Ishikawa (cell line): Measurements from ENCODE around the gene PPOX.
A peak's percentile ranks its signal among the peaks of the same experiment; 100 is the strongest.

Experiments
- CEBPB ChIP-seq: IDR thresholded peaks from 2 replicates; pipeline ENCODE4 v1.6.1; 2012
- CREB1 ChIP-seq: IDR thresholded peaks from 2 replicates; pipeline ENCODE4 v1.6.1; 2012; ENCODE audit warnings: low read depth
- EGR1 ChIP-seq: IDR thresholded peaks from 2 replicates; pipeline ENCODE4 v1.6.1; 2012
- EP300 ChIP-seq: IDR thresholded peaks from 2 replicates; pipeline ENCODE4 v1.6.1; 2012; ENCODE audit warnings: borderline replicate concordance
- FOXM1 ChIP-seq: IDR thresholded peaks from 2 replicates; pipeline ENCODE4 v1.6.1; 2012; ENCODE audit warnings: low read depth, borderline replicate concordance
- MAX ChIP-seq: IDR thresholded peaks from 2 replicates; pipeline ENCODE4 v1.6.1; 2012
- NFIC ChIP-seq: IDR thresholded peaks from 2 replicates; pipeline ENCODE4 v1.6.1; 2012
- RAD21 ChIP-seq: IDR thresholded peaks from 2 replicates; pipeline ENCODE4 v1.6.1; 2012; ENCODE audit warnings: low read depth
- TAF1 ChIP-seq: IDR thresholded peaks from 2 replicates; pipeline ENCODE4 v1.6.1; 2012; ENCODE audit warnings: low read depth, mild to moderate bottlenecking
- TCF12 ChIP-seq: IDR thresholded peaks from 2 replicates; pipeline ENCODE4 v1.6.1; 2012; ENCODE audit warnings: low read depth
- TEAD4 ChIP-seq: IDR thresholded peaks from 2 replicates; pipeline ENCODE4 v1.6.1; 2012
- USF1 ChIP-seq: IDR thresholded peaks from 2 replicates; pipeline ENCODE4 v1.6.1; 2012
- YY1 ChIP-seq: IDR thresholded peaks from 2 replicates; pipeline ENCODE4 v1.6.1; 2012; ENCODE audit warnings: low read depth
- ZBTB7A ChIP-seq: IDR thresholded peaks from 2 replicates; pipeline ENCODE4 v1.6.1; 2012; ENCODE audit warnings: low read depth
- TF ChIP-seq, protein P1 (sequence below): IDR thresholded peaks from 2 replicates; pipeline ENCODE4 v1.6.1; 2012; ENCODE audit warnings: low read depth, mild to moderate bottlenecking

PPOX gene

GRCh38 chr1:161158316-161159010 lies 7.8 kb upstream of the PPOX start:
- no peak for TF ChIP-seq NFIC

GRCh38 chr1:161159087-161159912 lies 6.9 kb upstream of the PPOX start, which contains the start of gene USP21:
USP21 (plus strand) TSS chr1:161159500; CDS start chr1:161160641, 1,141 bp downstream.
- TF ChIP-seq EP300 (0 out of 2 replicates have a peak, but pooled peaks have one; percentile 22), TCF12 (peak; percentile 62), EGR1 (no peak), CREB1 (no peak), FOXM1 (no peak), YY1 (peak; percentile 97), ZBTB7A (no peak), TAF1 (peak; percentile 100), MAX (peak; percentile 12)

- TF ChIP-seq TCF12 (no peak), TEAD4 (no peak), ZBTB7A (no peak), MAX (no peak), YY1 (no peak), TAF1 (no peak), CEBPB (no peak), CREB1 (no peak), RAD21 (no peak), NFIC (no peak), EP300 (no peak), USF1 (no peak), FOXM1 (no peak), EGR1 (no peak)
- TF ChIP-seq, protein P1, sequence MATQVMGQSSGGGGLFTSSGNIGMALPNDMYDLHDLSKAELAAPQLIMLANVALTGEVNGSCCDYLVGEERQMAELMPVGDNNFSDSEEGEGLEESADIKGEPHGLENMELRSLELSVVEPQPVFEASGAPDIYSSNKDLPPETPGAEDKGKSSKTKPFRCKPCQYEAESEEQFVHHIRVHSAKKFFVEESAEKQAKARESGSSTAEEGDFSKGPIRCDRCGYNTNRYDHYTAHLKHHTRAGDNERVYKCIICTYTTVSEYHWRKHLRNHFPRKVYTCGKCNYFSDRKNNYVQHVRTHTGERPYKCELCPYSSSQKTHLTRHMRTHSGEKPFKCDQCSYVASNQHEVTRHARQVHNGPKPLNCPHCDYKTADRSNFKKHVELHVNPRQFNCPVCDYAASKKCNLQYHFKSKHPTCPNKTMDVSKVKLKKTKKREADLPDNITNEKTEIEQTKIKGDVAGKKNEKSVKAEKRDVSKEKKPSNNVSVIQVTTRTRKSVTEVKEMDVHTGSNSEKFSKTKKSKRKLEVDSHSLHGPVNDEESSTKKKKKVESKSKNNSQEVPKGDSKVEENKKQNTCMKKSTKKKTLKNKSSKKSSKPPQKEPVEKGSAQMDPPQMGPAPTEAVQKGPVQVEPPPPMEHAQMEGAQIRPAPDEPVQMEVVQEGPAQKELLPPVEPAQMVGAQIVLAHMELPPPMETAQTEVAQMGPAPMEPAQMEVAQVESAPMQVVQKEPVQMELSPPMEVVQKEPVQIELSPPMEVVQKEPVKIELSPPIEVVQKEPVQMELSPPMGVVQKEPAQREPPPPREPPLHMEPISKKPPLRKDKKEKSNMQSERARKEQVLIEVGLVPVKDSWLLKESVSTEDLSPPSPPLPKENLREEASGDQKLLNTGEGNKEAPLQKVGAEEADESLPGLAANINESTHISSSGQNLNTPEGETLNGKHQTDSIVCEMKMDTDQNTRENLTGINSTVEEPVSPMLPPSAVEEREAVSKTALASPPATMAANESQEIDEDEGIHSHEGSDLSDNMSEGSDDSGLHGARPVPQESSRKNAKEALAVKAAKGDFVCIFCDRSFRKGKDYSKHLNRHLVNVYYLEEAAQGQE, result no peak
These were observed 6.3 kb upstream of the PPOX start for GRCh38 chr1:161159913-161160243.

GRCh38 chr1:161160671-161161145 lies 5.5 kb upstream of the PPOX start:
- TF ChIP-seq NFIC, result no peak
- no peak for TF ChIP-seq EP300
- TF ChIP-seq CEBPB, result no peak
- no peak for TF ChIP-seq FOXM1
- TF ChIP-seq MAX, result no peak
- no peak for TF ChIP-seq USF1
- no peak for TF ChIP-seq TCF12
- no peak for TF ChIP-seq TAF1
- TF ChIP-seq, protein P1, result no peak
- TF ChIP-seq ZBTB7A, result no peak
- TF ChIP-seq EGR1, result no peak
- TF ChIP-seq TEAD4, result no peak
- TF ChIP-seq YY1, result no peak
- no peak for TF ChIP-seq RAD21
- TF ChIP-seq CREB1, result no peak

DNA sequence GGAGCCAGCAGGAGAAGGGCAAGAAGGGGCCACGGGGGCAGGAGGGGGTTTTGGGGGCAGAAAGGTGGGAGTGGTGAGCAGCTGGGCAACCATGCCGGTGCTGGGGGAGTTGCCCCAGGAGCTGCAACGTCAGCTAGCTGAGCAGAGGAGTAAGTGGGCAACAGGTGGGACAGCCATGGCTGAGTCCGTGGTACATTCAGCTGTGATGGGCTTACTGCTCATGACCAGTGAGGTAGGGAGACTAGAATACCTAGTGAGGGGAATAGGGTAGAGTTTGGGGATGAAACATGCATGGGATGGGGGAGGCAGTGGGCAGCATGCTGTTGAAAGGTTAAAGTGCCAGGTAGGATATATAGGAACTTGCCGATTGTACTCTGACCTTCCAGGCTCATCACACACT lies 4.6 kb upstream of the PPOX start:
- TF ChIP-seq EGR1 (no peak), CEBPB (no peak), TAF1 (no peak), FOXM1 (no peak), CREB1 (no peak), TCF12 (no peak), YY1 (no peak), NFIC (no peak), RAD21 (no peak), MAX (no peak), USF1 (no peak), TEAD4 (no peak)
- TF ChIP-seq, protein P1, result no peak
